DOHH2 (cell line): ENCODE measurements around the gene SLC9A5.

Experiments used
- CTCF ChIP-seq: fragments of 200-600 bp; sonication (generic); IDR thresholded peaks from one replicate; pipeline ENCODE4 v1.5.1; 2014; ENCODE audit warnings: antibody characterized with exemption, mild to moderate bottlenecking, low read depth, low read length; ENCODE audit not compliant: poor library complexity, severe bottlenecking
- EZH2phosphoT487 ChIP-seq: fragments of 200-600 bp; sonication (generic); IDR thresholded peaks from 2 replicates; pipeline ENCODE4 v1.6.1; 2017; ENCODE audit warnings: borderline replicate concordance, mild to moderate bottlenecking, antibody characterized with exemption, low read length, moderate library complexity, mixed read lengths

- TF ChIP-seq CTCF: no peak
- no peak for TF ChIP-seq EZH2phosphoT487
Observed at GRCh38 chr16:67299269-67299668, 50.5 kb downstream of the SLC9A5 start.
